Liver (tissue), 4 donors: ENCODE data around the gene VAPB. TPM values are rescaled to one million over a fixed set of nuclear protein-coding genes. Genes with fewer than 3 reads are reported as not detected.

Source experiments
- polyA plus RNA-seq, 2 donors: library from polyadenylated mRNA; stranded (reverse) in 1 of 2; unstranded in 1 of 2; fragments of 200-250 nt in 1 of 2; fragments of >200 nt in 1 of 2; fragmentation: Nextera tagmentation in 1 of 2; extraction: Ambion mirVana in 1 of 2; gene quantifications; one replicate each; pipeline versions ENCODE4 v1.2.1 to v1.2.3, GENCODE V29; 2013 to 2015
- total RNA-seq, 2 donors: library from RNA; depleted of rRNA; stranded (reverse); fragments of >200 nt; gene quantifications; one replicate each; pipeline ENCODE4 v1.2.3, GENCODE V29; 2014
- donor health status: healthy.
- donor health status: healthy.
- donor health status: healthy.

VAPB gene
- total and polyA plus RNA-seq, 4 donors, result 12.2 to 21.7 (median 18.5) TPM

Other genes with a start within 250 kb of the VAPB start
- gene ANKRD60, start 160.6 kb upstream of the VAPB start, total RNA-seq, result not detected
- gene ANKRD60, start 160.6 kb upstream of the VAPB start, polyA plus RNA-seq, result not detected
- gene RAB22A, start 79.5 kb upstream of the VAPB start, total RNA-seq, result 1 to 10 TPM; 7.5 to 8.1 TPM
- 1 to 10 TPM; 3.0 to 4.2 TPM for gene RAB22A, start 79.5 kb upstream of the VAPB start, polyA plus RNA-seq
- gene APCDD1L, start 126.2 kb downstream of the VAPB start, total RNA-seq, result not detected
- under 1 TPM in 1 of 2 donors, not detected in 1; 0.04 TPM for gene APCDD1L, start 126.2 kb downstream of the VAPB start, polyA plus RNA-seq